MM.1S (cell line): ENCODE measurements around the gene RNASE1.

Experiments
- CTCF ChIP-seq: fragments of 300-600 bp; sonication (generic); IDR thresholded peaks from 2 replicates; pipeline ENCODE4 v1.5.1; 2016; ENCODE audit warnings: antibody characterized with exemption, low read length, mixed read lengths
- EZH2 ChIP-seq: fragments of 300-600 bp; sonication (generic); optimal IDR thresholded peaks from 2 replicates; pipeline ENCODE3; 2017; ENCODE audit warnings: low read depth, mild to moderate bottlenecking, antibody characterized with exemption, low read length, mixed read lengths
- EZH2phosphoT487 ChIP-seq: fragments of 300-600 bp; sonication (generic); IDR thresholded peaks from 2 replicates; pipeline ENCODE4 v1.6.1; 2018; ENCODE audit warnings: antibody characterized with exemption, low read length

DNA sequence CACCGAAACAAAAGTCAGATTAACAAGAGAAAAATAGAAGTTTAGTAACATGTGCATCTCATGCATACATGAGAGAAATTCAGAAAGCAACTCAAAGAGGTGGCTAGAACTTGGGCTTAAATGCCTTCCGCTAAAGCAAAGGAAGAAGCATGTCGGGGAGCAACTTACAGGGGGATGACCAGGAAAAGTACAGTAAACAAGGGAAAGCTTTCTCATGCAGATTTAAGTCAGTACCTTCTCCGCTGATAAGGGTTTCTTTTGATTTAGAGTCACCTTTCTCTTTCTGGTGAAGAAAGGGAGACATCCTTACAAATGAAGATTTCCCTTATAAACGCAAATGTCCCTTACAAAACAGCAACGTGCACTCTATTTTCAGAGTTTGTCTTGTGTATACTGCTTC, 27.6 kb downstream of the RNASE1 start:
- TF ChIP-seq CTCF (no peak), EZH2phosphoT487 (no peak), EZH2 (no peak)
